ENCODE measurements around the gene KIAA0513.

KIAA0513 gene

GRCh38 chr16:85124636-85125346 lies 97.2 kb downstream of the KIAA0513 start:
- no peak overlapping the region for H3K9ac ChIP-seq (ENCODE audit: low read depth, low read length)
- H3K27ac ChIP-seq (ENCODE audit: low read length): no peak overlapping the region
- H3K27me3 ChIP-seq (ENCODE audit: insufficient read depth, low read length, poor library complexity): peaks cover 1% of the 10 kb centered on the region
- ATAC-seq (ENCODE audit: insufficient read depth, low read depth) (no peak), DNase-seq (no peak)
- H3K4me3 ChIP-seq (ENCODE audit: low read depth in 1 of 2, low read length in 2 of 2): no peak overlapping the region
- no peaks in the 10 kb centered on the region for H3K79me2 ChIP-seq (ENCODE audit: insufficient read depth, low read length)
- no peak overlapping the region for H3K4me2 ChIP-seq (ENCODE audit: insufficient read depth, low read length)
- H4K20me1 ChIP-seq (ENCODE audit: insufficient read depth, low read length): no peaks in the 10 kb centered on the region
- no peaks in the 10 kb centered on the region for H3K9me3 ChIP-seq (ENCODE audit: insufficient read depth, low read length, severe bottlenecking)
- H2AFZ ChIP-seq (ENCODE audit: low read depth, low read length): no peak overlapping the region
- TF ChIP-seq, protein P1, sequence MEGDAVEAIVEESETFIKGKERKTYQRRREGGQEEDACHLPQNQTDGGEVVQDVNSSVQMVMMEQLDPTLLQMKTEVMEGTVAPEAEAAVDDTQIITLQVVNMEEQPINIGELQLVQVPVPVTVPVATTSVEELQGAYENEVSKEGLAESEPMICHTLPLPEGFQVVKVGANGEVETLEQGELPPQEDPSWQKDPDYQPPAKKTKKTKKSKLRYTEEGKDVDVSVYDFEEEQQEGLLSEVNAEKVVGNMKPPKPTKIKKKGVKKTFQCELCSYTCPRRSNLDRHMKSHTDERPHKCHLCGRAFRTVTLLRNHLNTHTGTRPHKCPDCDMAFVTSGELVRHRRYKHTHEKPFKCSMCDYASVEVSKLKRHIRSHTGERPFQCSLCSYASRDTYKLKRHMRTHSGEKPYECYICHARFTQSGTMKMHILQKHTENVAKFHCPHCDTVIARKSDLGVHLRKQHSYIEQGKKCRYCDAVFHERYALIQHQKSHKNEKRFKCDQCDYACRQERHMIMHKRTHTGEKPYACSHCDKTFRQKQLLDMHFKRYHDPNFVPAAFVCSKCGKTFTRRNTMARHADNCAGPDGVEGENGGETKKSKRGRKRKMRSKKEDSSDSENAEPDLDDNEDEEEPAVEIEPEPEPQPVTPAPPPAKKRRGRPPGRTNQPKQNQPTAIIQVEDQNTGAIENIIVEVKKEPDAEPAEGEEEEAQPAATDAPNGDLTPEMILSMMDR (IDR thresholded peaks at IDR 0.05; ENCODE audit: borderline replicate concordance, extremely low read depth, low read length, poor library complexity, severe bottlenecking): no peak
- TF ChIP-seq EZH2 (IDR thresholded peaks at IDR 0.05; ENCODE audit: borderline replicate concordance, low read depth, low read length, severe bottlenecking): no peak
- no peaks in the 10 kb centered on the region for H3K4me1 ChIP-seq (ENCODE audit: insufficient read depth, low read length)
- H3K36me3 ChIP-seq (ENCODE audit: insufficient read depth, low read length): no peaks in the 10 kb centered on the region

DNA sequence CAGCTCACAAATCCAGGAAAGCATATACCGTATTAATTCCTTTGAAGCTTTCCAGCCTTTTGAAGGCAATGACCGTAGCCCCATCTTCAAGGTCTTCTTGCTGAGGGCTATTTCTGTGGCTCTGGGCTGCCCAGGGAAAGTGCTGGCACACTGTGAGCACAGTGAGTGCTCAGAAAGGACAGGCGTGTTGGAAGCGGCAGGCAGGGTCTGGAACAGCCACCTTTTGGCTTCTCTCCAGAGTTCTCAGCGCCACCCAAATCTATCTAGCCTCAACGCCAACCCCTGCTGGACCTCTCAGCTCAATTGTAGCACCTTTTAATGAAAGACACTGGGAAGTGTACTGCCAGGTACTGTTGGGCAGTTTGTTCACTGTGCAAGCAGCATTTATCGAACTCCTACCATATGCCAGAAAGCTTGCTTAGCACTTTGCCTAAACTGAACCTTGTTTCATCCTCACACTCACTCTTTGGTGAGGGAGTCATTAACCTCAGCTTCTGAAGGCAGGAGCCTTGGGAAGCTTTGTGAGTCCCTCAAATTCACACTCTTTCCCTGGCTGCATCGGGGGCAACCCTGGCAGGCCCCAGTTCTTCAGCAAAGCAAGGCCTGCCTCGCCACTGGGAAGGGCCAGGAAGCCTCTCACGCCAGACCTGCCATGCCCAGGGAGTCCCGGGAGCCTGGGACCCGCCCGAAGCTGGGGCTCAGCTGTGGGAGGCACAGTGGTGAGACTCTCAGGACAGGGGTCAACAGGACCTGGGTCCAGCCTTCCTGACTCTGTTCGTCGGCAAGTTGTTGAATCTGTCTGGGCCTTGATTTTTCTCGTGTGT lies 98.2 kb downstream of the KIAA0513 start:
- H3K9ac ChIP-seq (ENCODE audit: low read depth, low read length): no peak overlapping the region
- H2AFZ ChIP-seq (ENCODE audit: low read depth, low read length): no peak overlapping the region
- H3K4me1 ChIP-seq (ENCODE audit: insufficient read depth, low read length): no peaks in the 10 kb centered on the region
- peaks cover 4% of the 10 kb centered on the region for H3K27me3 ChIP-seq (ENCODE audit: insufficient read depth, low read length, poor library complexity)
- no peak overlapping the region for H3K4me2 ChIP-seq (ENCODE audit: insufficient read depth, low read length)
- no peaks in the 10 kb centered on the region for H3K79me2 ChIP-seq (ENCODE audit: insufficient read depth, low read length)
- H3K27ac ChIP-seq (ENCODE audit: low read length): no peak overlapping the region
- no peak overlapping the region for H3K4me3 ChIP-seq (ENCODE audit: low read depth in 1 of 2, low read length in 2 of 2)
- ATAC-seq (ENCODE audit: insufficient read depth, low read depth) (no peak), DNase-seq (no peak)
- no peaks in the 10 kb centered on the region for H3K9me3 ChIP-seq (ENCODE audit: insufficient read depth, low read length, severe bottlenecking)
- H3K36me3 ChIP-seq (ENCODE audit: insufficient read depth, low read length): no peaks in the 10 kb centered on the region
- TF ChIP-seq EZH2 (IDR thresholded peaks at IDR 0.05; ENCODE audit: borderline replicate concordance, low read depth, low read length, severe bottlenecking): no peak
- TF ChIP-seq, protein P1 (IDR thresholded peaks at IDR 0.05; ENCODE audit: borderline replicate concordance, extremely low read depth, low read length, poor library complexity, severe bottlenecking): no peak
- no peaks in the 10 kb centered on the region for H4K20me1 ChIP-seq (ENCODE audit: insufficient read depth, low read length)

DNA sequence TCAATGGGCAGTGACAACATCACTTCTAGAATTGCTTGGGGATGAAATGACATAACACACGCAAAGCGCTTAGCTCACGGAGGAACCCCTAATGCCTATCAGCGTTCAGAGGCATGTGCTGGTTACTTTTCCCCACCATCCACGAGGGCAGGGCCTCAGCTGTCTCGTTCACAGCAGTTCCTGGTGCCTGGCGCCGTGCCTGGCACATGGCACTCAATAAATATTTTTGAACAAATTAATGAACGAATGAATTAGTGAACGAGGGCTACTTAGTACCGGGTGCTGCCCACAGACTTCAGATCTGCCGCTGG lies 98.8 kb downstream of the KIAA0513 start:
- Histone ChIP-seq H2AFZ (ENCODE audit: low read depth, low read length) (no peak overlapping the region), H3K27ac (ENCODE audit: low read length) (no peak overlapping the region)

More for the DNA sequence above, 98.8 kb downstream of the KIAA0513 start:
- H3K9ac ChIP-seq (ENCODE audit: low read depth, low read length): no peak overlapping the region
- ATAC-seq (ENCODE audit: insufficient read depth, low read depth) (no peak), DNase-seq (no peak)
- no peaks in the 10 kb centered on the region for H3K36me3 ChIP-seq (ENCODE audit: insufficient read depth, low read length)
- H3K9me3 ChIP-seq (ENCODE audit: insufficient read depth, low read length, severe bottlenecking): no peaks in the 10 kb centered on the region
- H3K79me2 ChIP-seq (ENCODE audit: insufficient read depth, low read length): no peaks in the 10 kb centered on the region
- TF ChIP-seq, protein P1 (IDR thresholded peaks at IDR 0.05; ENCODE audit: borderline replicate concordance, extremely low read depth, low read length, poor library complexity, severe bottlenecking): no peak
- TF ChIP-seq EZH2 (IDR thresholded peaks at IDR 0.05; ENCODE audit: borderline replicate concordance, low read depth, low read length, severe bottlenecking): no peak
- H3K4me2 ChIP-seq (ENCODE audit: insufficient read depth, low read length): no peak overlapping the region
- no peaks in the 10 kb centered on the region for H3K4me1 ChIP-seq (ENCODE audit: insufficient read depth, low read length)
- peaks cover 4% of the 10 kb centered on the region for H3K27me3 ChIP-seq (ENCODE audit: insufficient read depth, low read length, poor library complexity)
- H3K4me3 ChIP-seq (ENCODE audit: low read depth in 1 of 2, low read length in 2 of 2): no peak overlapping the region
- H4K20me1 ChIP-seq (ENCODE audit: insufficient read depth, low read length): no peaks in the 10 kb centered on the region

Data from DND-41 (cell line).